H1 (cell line): Measurements from ENCODE around the gene ARL6IP4. TPM values are rescaled to one million over a fixed set of nuclear protein-coding genes. Genes with fewer than 3 reads are reported as not detected.

Experiments
- CTCF ChIA-PET: fragments of 300-600 bp; sonication (Branson Sonifier 250); formaldehyde crosslinking; loops from one replicate; lab custom pipeline; 2021; ENCODE audit not compliant: partially characterized antibody; lab: Charles Lee
- POLR2A ChIA-PET: fragments of 300-600 bp; sonication (Branson Sonifier 250); formaldehyde crosslinking; loops from one replicate; lab custom pipeline; 2021; ENCODE audit warnings: inconsistent platforms; ENCODE audit not compliant: partially characterized antibody; lab: Charles Lee
- DNase-seq, 2 experiments: peaks; one replicate each; pipeline versions ENCODE4 v3.0.0 to v3.0.0-alpha.2; 2010 to 2022; ENCODE audit warnings: low spot score in 2 of 2, low read depth in 1 of 2, mixed read lengths in 1 of 2
- FAIRE-seq: peaks from 2 replicates; lab custom pipeline; 2011; peaks lifted over from hg19 to GRCh38; lab: Jason Lieb, UNC
- H2AFZ ChIP-seq: 2 replicates; pipeline ENCODE4 v1.8.1; 2012; ENCODE audit warnings: low read length, inconsistent platforms
- H2AK5ac ChIP-seq: 2 replicates; pipeline ENCODE4 v1.6.1; 2013; ENCODE audit warnings: low read depth, low read length
- H2BK120ac ChIP-seq: replicated peaks from 2 replicates; pipeline ENCODE3; 2013; ENCODE audit warnings: low read depth, low read length, inconsistent platforms
- H2BK12ac ChIP-seq: 2 replicates; pipeline ENCODE4 v1.6.1; 2013; ENCODE audit warnings: low read depth, low read length
- H2BK15ac ChIP-seq: 2 replicates; pipeline ENCODE4 v1.6.1; 2013; ENCODE audit warnings: low read length
- H2BK20ac ChIP-seq: 2 replicates; pipeline ENCODE4 v1.6.1; 2013; ENCODE audit warnings: low read length
- H2BK5ac ChIP-seq: 2 replicates; pipeline ENCODE4 v1.6.1; 2013; ENCODE audit warnings: low read depth, low read length
- H3K14ac ChIP-seq: 2 replicates; pipeline ENCODE4 v1.6.1; 2013; ENCODE audit warnings: inconsistent platforms; ENCODE audit not compliant: insufficient read length
- H3K18ac ChIP-seq: 2 replicates; pipeline ENCODE4 v1.6.1; 2013; ENCODE audit warnings: low read length; ENCODE audit errors: extremely low read depth
- H3K23ac ChIP-seq: 2 replicates; pipeline ENCODE4 v1.6.1; 2013; ENCODE audit warnings: inconsistent platforms; ENCODE audit not compliant: insufficient read length
- H3K23me2 ChIP-seq: 2 replicates; pipeline ENCODE4 v1.6.1; 2013; ENCODE audit warnings: low read depth, low read length
- H3K27ac ChIP-seq: 2 replicates; pipeline ENCODE4 v1.6.1; 2011; ENCODE audit warnings: low read depth, low read length, inconsistent platforms
- H3K27me3 ChIP-seq, 4 experiments: replicated peaks in 1 of 4; 1 replicate in 1 of 4; 2 replicates in 3 of 4; pipeline versions ENCODE4 v1.6.1 to v1.8.1; 2011 to 2013; ENCODE audit warnings: low read length in 3 of 4, mild to moderate bottlenecking in 3 of 4, inconsistent platforms in 2 of 4, mixed read lengths in 2 of 4, moderate library complexity in 1 of 4; ENCODE audit not compliant: control insufficient read depth in 3 of 4, insufficient read depth in 3 of 4; ENCODE audit errors: extremely low read depth in 1 of 4
- H3K36me3 ChIP-seq, 4 experiments: 2 replicates each; pipeline versions ENCODE4 v1.6.1 to v1.8.1; 2011 to 2013; ENCODE audit warnings: mild to moderate bottlenecking in 4 of 4, low read length in 3 of 4, moderate library complexity in 2 of 4, control low read depth in 1 of 4, inconsistent platforms in 1 of 4; ENCODE audit not compliant: insufficient read depth in 4 of 4, control insufficient read depth in 2 of 4
- H3K4ac ChIP-seq: replicated peaks from 2 replicates; pipeline ENCODE3; 2013; ENCODE audit warnings: low read length, low read depth, mixed read lengths, inconsistent platforms; ENCODE audit not compliant: insufficient read length
- H3K4me1 ChIP-seq, 4 experiments: replicated peaks in 1 of 4; 1 replicate in 1 of 4; 2 replicates in 3 of 4; pipeline versions ENCODE4 v1.6.1 to v1.8.1; 2011 to 2013; ENCODE audit warnings: low read length in 3 of 4, inconsistent platforms in 2 of 4, mixed read lengths in 1 of 4; ENCODE audit not compliant: insufficient read depth in 4 of 4, control insufficient read depth in 3 of 4
- H3K4me2 ChIP-seq, 2 experiments: 2 replicates each; pipeline versions ENCODE4 v1.6.1 to v1.8.1; 2011 to 2013; ENCODE audit warnings: low read depth in 2 of 2, low read length in 2 of 2, control low read depth in 1 of 2, inconsistent platforms in 1 of 2, mild to moderate bottlenecking in 1 of 2; ENCODE audit not compliant: insufficient read depth in 1 of 2
- H3K4me3 ChIP-seq, 4 experiments: fragments of 200-600, 300-600 bp in 1 of 4; sonication (generic), shearing (Covaris generic), sonication (Bioruptor Twin) in 1 of 4; 2 replicates each; pipeline versions ENCODE4 v1.5.1 to v1.8.1; 2011 to 2016; ENCODE audit warnings: low read length in 4 of 4, low read depth in 3 of 4, control low read depth in 2 of 4, inconsistent platforms in 2 of 4, mild to moderate bottlenecking in 2 of 4, mixed read lengths in 1 of 4, moderate library complexity in 1 of 4; ENCODE audit not compliant: insufficient read depth in 2 of 4; ENCODE audit errors: extremely low read depth in 1 of 4
- H3K56ac ChIP-seq: replicated peaks from 2 replicates; pipeline ENCODE3; 2013; ENCODE audit warnings: low read depth, mild to moderate bottlenecking, mixed read lengths, low read length, inconsistent platforms; ENCODE audit not compliant: insufficient read length
- H3K79me1 ChIP-seq: 2 replicates; pipeline ENCODE4 v1.6.1; 2013; ENCODE audit warnings: low read depth, low read length, control low read depth
- H3K79me2 ChIP-seq, 2 experiments: 2 replicates each; pipeline versions ENCODE4 v1.6.1 to v1.8.1; 2012 to 2013; ENCODE audit warnings: low read length in 2 of 2, mild to moderate bottlenecking in 2 of 2, inconsistent platforms in 1 of 2; ENCODE audit not compliant: insufficient read depth in 2 of 2, control insufficient read depth in 1 of 2
- H3K9ac ChIP-seq, 4 experiments: replicated peaks in 1 of 4; 1 replicate in 1 of 4; 2 replicates in 3 of 4; pipeline versions ENCODE4 v1.6.1 to v1.8.1; 2011 to 2013; ENCODE audit warnings: low read depth in 3 of 4, low read length in 3 of 4, control low read depth in 2 of 4, mild to moderate bottlenecking in 2 of 4, moderate library complexity in 2 of 4, inconsistent platforms in 1 of 4; ENCODE audit errors: extremely low read depth in 1 of 4
- H3K9me3 ChIP-seq, 2 experiments: 2 replicates each; pipeline versions ENCODE4 v1.6.1 to v1.8.1; 2012 to 2013; ENCODE audit warnings: mild to moderate bottlenecking in 2 of 2, moderate library complexity in 2 of 2, control low read depth in 1 of 2, inconsistent platforms in 1 of 2, low read depth in 1 of 2, low read length in 1 of 2, mixed read lengths in 1 of 2; ENCODE audit not compliant: insufficient read depth in 2 of 2
- H4K20me1 ChIP-seq, 2 experiments: replicated peaks in 1 of 2; 2 replicates each; pipeline versions ENCODE3 to v1.8.1; 2011 to 2013; ENCODE audit warnings: inconsistent platforms in 2 of 2, low read length in 2 of 2, mild to moderate bottlenecking in 1 of 2; ENCODE audit not compliant: insufficient read depth in 2 of 2, control insufficient read depth in 1 of 2
- H4K5ac ChIP-seq: 2 replicates; pipeline ENCODE4 v1.6.1; 2013; ENCODE audit warnings: low read length, low read depth, mixed read lengths, inconsistent platforms; ENCODE audit not compliant: insufficient read length
- H4K8ac ChIP-seq: 2 replicates; pipeline ENCODE4 v1.8.0; 2013; ENCODE audit warnings: mild to moderate bottlenecking, moderate library complexity, low read length, inconsistent platforms; ENCODE audit not compliant: insufficient read depth; ENCODE audit errors: extremely low read depth
- H4K91ac ChIP-seq: replicated peaks from 2 replicates; pipeline ENCODE3; 2013; ENCODE audit warnings: low read length, mixed read lengths, inconsistent platforms; ENCODE audit not compliant: insufficient read length
- EGR1 ChIP-seq: IDR thresholded peaks from 2 replicates; pipeline ENCODE4 v1.6.1; 2011; ENCODE audit warnings: low read depth, low read length, borderline replicate concordance
- SP1 ChIP-seq: IDR thresholded peaks from 2 replicates; pipeline ENCODE4 v1.6.1; 2011; ENCODE audit warnings: low read depth, low read length
- SRF ChIP-seq: IDR thresholded peaks from 2 replicates; pipeline ENCODE4 v1.6.1; 2011; ENCODE audit warnings: mild to moderate bottlenecking, low read depth, low read length, moderate library complexity
- WGBS, 2 experiments: shearing (Covaris generic) in 1 of 2; methylation state at CpG; one replicate each; pipeline versions ENCODE4 v1.1.6 to v1.1.7; 2013 to 2015; ENCODE audit warnings: low lambda C conversion rate in 2 of 2, mixed read lengths in 2 of 2, inconsistent platforms in 1 of 2, low coverage in 1 of 2, missing lambda C conversion rate in 1 of 2; ENCODE audit not compliant: insufficient replicate concordance in 2 of 2, insufficient coverage in 1 of 2, insufficient read length in 1 of 2; ENCODE audit errors: extremely low coverage in 1 of 2, missing lambda C conversion rate in 1 of 2; 5-methylcytosine and 5-hydroxymethylcytosine counted together
- polyA plus RNA-seq, 7 experiments: library from polyadenylated mRNA; depleted of rRNA in 3 of 7; stranded (reverse) in 5 of 7; unstranded in 2 of 7; fragments of >200 nt in 5 of 7; fragments of 200-250 nt in 2 of 7; gene quantifications; 1 replicate in 5 of 7; 2 replicates in 1 of 7; 4 replicates in 1 of 7; pipeline versions ENCODE4 v1.2.1 to v1.2.3, GENCODE V29; 2011 to 2013; ENCODE audit warnings: missing spikeins in 2 of 7, mixed read lengths in 2 of 7
- total RNA-seq: library from RNA; stranded (reverse); fragmentation: NEBNext Ultra II Directional; extraction: Animal tissue kit (Norgen Biotek cat#: 25700); gene quantifications from 2 replicates; pipeline ENCODE4 v1.2.1, GENCODE V29; 2021
- TF ChIP-seq, protein P1 (sequence below): IDR thresholded peaks from 2 replicates; pipeline ENCODE4 v1.6.1; 2011; ENCODE audit warnings: low read length, improper control_type of control experiment

Gene ARL6IP4
- total and polyA plus RNA-seq, 2 of the 8 experiments (the other 6 are each of a cell fraction or from before 2014, with no cell fraction given) = 76.4 to 109 TPM

DNA sequence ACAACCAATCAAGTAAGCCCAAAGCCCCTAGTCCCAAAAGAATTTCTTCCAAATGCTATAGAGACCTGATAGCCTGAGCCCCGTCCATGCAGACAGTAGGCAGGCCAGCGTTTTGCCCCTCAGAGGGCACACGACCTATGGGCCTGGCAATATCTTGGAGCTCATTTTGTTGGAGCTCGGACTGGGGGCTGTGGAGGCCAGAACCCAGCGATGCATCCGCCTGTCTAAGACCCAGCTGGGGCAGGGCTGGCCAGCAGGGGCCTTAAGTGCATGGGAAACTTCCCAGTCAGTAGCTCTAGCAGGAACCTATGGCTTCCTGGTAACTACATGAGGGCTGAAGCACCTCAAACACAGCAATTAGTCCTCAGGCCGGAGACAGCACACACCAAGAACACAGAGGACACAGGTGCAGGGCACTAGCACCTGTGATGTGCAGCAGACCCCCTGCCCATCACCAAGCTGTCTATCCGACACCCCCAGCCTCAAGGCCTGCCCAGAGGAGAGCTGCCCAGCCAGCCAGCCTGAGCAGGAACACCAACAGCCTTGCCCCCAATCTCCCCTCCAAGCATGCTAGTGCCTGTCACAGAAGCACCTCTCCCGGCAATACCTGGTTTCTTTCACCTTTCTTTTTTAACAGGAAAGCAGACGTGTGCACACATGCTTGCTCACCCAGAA is 50.8 kb downstream of the ARL6IP4 start:
- no peak overlapping the region for H2BK20ac ChIP-seq
- ChIA-PET POLR2A (no interaction called here), CTCF (interaction anchor here (0.9 to 3.4 kb wide), 4 partner anchors 9 to 123 kb away, joined by 3 to 16 read pairs (median 6); no protein-coding TSS in a partner anchor)
- H3K9ac ChIP-seq = no peak overlapping the region
- no peak overlapping the region for H2BK5ac ChIP-seq
- H3K4ac ChIP-seq = no peak overlapping the region
- no peak overlapping the region for H2BK15ac ChIP-seq
- no peak overlapping the region for H4K8ac ChIP-seq
- no peak overlapping the region for H3K27ac ChIP-seq
- H3K9me3 ChIP-seq = no peaks in the 10 kb centered on the region
- no peaks in the 10 kb centered on the region for H3K79me1 ChIP-seq
- H3K4me3 ChIP-seq = no peak overlapping the region
- no peak overlapping the region for H2AFZ ChIP-seq
- no peak overlapping the region for H3K56ac ChIP-seq
- no peak overlapping the region for H3K18ac ChIP-seq
- H2BK120ac ChIP-seq = no peak overlapping the region
- no peaks in the 10 kb centered on the region for H3K36me3 ChIP-seq
- H3K14ac ChIP-seq = no peak overlapping the region
- H3K23ac ChIP-seq = no peak overlapping the region
- no peaks in the 10 kb centered on the region for H3K27me3 ChIP-seq
- no peak overlapping the region for H4K5ac ChIP-seq
- peaks cover 0 to 7% (median under 1%) of the 10 kb centered on the region in 4 experiments; a peak in 1 of 7 replicates for H3K4me1 ChIP-seq
- H3K79me2 ChIP-seq = no peaks in the 10 kb centered on the region
- peaks cover 0 to 3% of the 10 kb centered on the region in 2 experiments for H4K20me1 ChIP-seq
- H4K91ac ChIP-seq = no peak overlapping the region
- FAIRE-seq (no peak), DNase-seq (no peak)
- no peak overlapping the region for H2BK12ac ChIP-seq
- no peak overlapping the region for H2AK5ac ChIP-seq
- no peaks in the 10 kb centered on the region for H3K23me2 ChIP-seq
- WGBS, 2 experiments = 88% methylated on average over 10 of the region's 10 CpGs; no CpG with 5 or more reads in 1 of the 2 experiments
- H3K4me2 ChIP-seq = no peak overlapping the region
- TF ChIP-seq SRF = no peak
- TF ChIP-seq, protein P1, sequence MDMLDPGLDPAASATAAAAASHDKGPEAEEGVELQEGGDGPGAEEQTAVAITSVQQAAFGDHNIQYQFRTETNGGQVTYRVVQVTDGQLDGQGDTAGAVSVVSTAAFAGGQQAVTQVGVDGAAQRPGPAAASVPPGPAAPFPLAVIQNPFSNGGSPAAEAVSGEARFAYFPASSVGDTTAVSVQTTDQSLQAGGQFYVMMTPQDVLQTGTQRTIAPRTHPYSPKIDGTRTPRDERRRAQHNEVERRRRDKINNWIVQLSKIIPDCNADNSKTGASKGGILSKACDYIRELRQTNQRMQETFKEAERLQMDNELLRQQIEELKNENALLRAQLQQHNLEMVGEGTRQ = no peak
- no peak for TF ChIP-seq EGR1
- no peak for TF ChIP-seq SP1
